SK-N-MC (cell line): ENCODE data around the gene MT1HL1.

Experiments used
- EZH2 ChIP-seq: fragments of 200-600 bp; sonication (generic); IDR thresholded peaks from one replicate; pipeline ENCODE4 v1.6.1; 2017; ENCODE audit warnings: antibody characterized with exemption
- POLR2AphosphoS5 ChIP-seq: IDR thresholded peaks from 2 replicates; pipeline ENCODE4 v1.6.1; 2012; ENCODE audit warnings: mild to moderate bottlenecking, low read depth, low read length, borderline replicate concordance

GRCh38 chr1:236959112-236959511 is 45.1 kb downstream of the MT1HL1 start:
- no peak for TF ChIP-seq EZH2
- TF ChIP-seq POLR2AphosphoS5, result no peak
